ENCODE results near the gene CLDN11.

The CLDN11 gene

DNA sequence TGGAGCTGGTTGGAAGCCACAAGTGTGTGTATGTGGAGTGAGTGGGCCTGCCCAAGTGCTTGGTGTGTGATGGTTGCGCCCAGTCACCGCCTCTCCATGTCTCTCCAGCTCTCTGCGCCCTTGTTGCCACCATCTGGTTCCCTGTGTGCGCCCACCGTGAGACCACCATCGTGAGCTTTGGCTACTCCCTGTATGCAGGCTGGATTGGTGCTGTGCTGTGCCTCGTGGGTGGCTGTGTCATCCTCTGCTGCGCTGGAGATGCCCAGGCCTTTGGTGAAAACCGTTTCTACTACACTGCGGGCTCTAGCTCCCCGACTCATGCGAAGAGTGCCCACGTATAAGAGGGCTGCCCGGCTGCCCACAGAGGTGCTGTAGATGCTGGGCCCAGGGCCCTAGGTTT, 13.7 kb downstream of the CLDN11 start:
- Histone ChIP-seq H3K4me1 (ENCODE audit: control insufficient read depth, insufficient read depth, low read length) (no peaks in the 10 kb centered on the region), H3K4me3 (ENCODE audit: low read length) (no peak overlapping the region), H3K27me3 (ENCODE audit: control insufficient read depth, insufficient read depth, low read length) (no peaks in the 10 kb centered on the region), H3K27ac (ENCODE audit: low read depth, low read length) (no peak overlapping the region), H3K36me3 (ENCODE audit: control insufficient read depth, insufficient read depth, low read length) (no peaks in the 10 kb centered on the region), H3K9ac (ENCODE audit: low read length) (no peak overlapping the region)

DNA sequence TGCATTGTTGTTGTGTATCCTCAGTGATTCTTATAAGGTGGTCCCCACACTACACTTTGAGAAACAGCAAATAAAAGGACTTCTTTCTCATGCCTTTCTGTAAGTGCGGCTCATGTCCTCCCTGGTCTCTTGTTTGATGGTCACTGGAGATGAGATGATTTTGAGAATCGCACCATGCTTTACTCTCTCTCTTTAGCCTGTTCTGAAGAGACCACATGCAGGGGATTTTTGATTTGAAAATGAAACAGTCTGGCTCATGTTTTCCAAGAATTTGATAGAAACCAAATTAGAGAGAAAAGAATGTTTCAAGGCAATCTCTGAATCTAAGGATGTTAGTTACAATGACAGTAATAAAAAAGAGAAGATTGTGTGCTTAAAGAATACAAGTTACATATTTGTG, 18.0 kb downstream of the CLDN11 start:
- Histone ChIP-seq H3K27ac (ENCODE audit: low read depth, low read length) (no peak overlapping the region), H3K9ac (ENCODE audit: low read length) (no peak overlapping the region), H3K4me1 (ENCODE audit: control insufficient read depth, insufficient read depth, low read length) (no peaks in the 10 kb centered on the region), H3K27me3 (ENCODE audit: control insufficient read depth, insufficient read depth, low read length) (no peaks in the 10 kb centered on the region), H3K36me3 (ENCODE audit: control insufficient read depth, insufficient read depth, low read length) (no peaks in the 10 kb centered on the region), H3K4me3 (ENCODE audit: low read length) (no peak overlapping the region)

DNA sequence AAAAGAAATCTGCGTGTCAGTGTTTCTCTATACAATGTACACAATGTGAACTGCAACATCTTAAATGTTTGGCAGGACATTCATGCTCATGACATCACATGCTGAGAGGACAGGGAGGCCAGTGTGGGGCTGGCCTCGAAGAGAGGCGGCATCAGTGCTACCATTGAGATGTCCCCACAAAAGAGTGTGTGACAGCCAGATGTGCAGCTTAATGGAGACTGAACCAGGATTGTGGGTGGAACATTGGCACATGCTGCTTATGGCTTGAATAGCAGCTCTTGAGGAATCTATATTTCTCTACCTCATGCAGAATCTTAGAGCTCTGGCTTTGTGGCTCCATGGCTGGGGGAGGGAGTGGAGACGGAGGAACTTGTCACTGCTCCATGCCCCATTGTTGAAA, 18.5 kb downstream of the CLDN11 start:
- H3K9ac ChIP-seq (ENCODE audit: low read length): no peak overlapping the region
- no peak overlapping the region for H3K4me3 ChIP-seq (ENCODE audit: low read length)
- no peaks in the 10 kb centered on the region for H3K27me3 ChIP-seq (ENCODE audit: control insufficient read depth, insufficient read depth, low read length)
- H3K36me3 ChIP-seq (ENCODE audit: control insufficient read depth, insufficient read depth, low read length): no peaks in the 10 kb centered on the region
- no peak overlapping the region for H3K27ac ChIP-seq (ENCODE audit: low read depth, low read length)
- no peaks in the 10 kb centered on the region for H3K4me1 ChIP-seq (ENCODE audit: control insufficient read depth, insufficient read depth, low read length)

DNA sequence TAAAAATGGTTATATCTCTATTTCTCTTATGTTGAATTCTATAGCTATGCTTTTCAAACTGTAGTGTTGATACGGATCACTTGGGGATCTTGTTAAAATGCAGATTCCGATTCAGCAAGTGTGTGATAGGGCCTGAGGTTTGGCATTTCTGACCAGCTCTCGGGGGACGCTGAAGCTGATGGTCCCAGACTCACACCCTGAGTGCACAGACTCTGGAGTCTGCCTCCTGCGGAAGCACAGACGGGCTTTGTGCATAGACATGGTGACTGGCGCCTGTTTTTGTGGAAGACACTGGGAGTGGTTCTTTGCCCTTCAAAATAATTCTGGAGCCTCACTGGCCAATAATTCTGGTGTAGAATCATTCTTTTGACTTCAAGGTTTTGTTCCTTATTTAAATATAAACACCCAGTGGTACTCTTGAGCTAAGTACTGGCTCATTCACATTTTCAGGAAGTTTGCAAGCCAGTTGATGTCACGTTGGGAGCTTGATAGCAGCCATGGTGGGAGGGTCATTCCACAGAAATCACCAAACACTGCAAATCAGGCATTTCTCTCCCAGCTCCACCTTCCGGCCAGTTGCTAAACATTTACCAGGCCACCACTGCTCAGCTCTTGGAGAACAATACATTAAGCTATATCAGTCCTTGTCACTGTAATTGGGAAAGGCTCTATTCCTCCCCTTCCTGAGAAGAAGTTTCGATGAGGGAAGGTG, 19.2 kb downstream of the CLDN11 start:
- H3K9ac ChIP-seq (ENCODE audit: low read length): no peak overlapping the region
- H3K36me3 ChIP-seq (ENCODE audit: control insufficient read depth, insufficient read depth, low read length): no peaks in the 10 kb centered on the region
- no peaks in the 10 kb centered on the region for H3K4me1 ChIP-seq (ENCODE audit: control insufficient read depth, insufficient read depth, low read length)
- no peaks in the 10 kb centered on the region for H3K27me3 ChIP-seq (ENCODE audit: control insufficient read depth, insufficient read depth, low read length)
- no peak overlapping the region for H3K27ac ChIP-seq (ENCODE audit: low read depth, low read length)
- H3K4me3 ChIP-seq (ENCODE audit: low read length): no peak overlapping the region

DNA sequence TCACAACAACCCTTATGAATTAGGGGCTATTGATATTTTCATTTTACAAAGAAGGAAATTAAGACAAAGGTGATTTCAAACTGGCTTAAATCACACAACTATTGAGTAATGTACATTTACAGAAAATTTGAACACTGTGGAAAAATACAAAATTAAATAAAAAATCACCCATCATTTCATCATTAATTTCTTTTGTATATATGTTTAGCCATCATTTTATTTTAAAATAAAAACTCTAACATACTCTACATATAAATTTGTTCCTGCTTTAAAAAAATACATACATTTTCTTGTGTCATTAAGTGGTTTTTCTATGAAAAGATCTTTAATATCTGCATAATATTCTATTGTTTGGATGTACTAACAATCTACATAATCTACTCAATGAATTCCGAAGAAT, 20.2 kb downstream of the CLDN11 start:
- H3K4me1 ChIP-seq (ENCODE audit: control insufficient read depth, insufficient read depth, low read length): no peaks in the 10 kb centered on the region
- no peak overlapping the region for H3K4me3 ChIP-seq (ENCODE audit: low read length)
- H3K36me3 ChIP-seq (ENCODE audit: control insufficient read depth, insufficient read depth, low read length): no peaks in the 10 kb centered on the region
- H3K9ac ChIP-seq (ENCODE audit: low read length): no peak overlapping the region
- H3K27ac ChIP-seq (ENCODE audit: low read depth, low read length): no peak overlapping the region
- H3K27me3 ChIP-seq (ENCODE audit: control insufficient read depth, insufficient read depth, low read length): no peaks in the 10 kb centered on the region

DNA sequence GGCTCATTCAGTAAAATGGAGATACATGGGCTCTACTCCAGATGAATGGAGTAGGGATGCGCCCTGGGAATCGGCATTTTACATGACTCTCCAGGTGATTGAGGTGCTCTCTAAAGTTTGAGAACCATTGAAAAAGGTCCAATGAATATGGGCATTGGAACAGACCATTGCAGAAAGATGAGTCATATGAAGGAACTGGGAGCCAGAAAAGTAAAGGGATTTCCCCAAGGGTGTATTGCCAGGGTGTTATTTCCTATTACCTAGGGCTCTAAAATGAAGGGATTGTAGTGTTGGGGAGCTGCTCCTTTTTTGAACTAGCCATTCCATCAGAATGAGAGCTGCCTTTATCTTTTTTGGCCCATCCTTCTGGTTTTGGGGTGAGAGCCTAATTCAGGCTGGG, 21.7 kb downstream of the CLDN11 start:
- Histone ChIP-seq H3K36me3 (ENCODE audit: control insufficient read depth, insufficient read depth, low read length) (no peaks in the 10 kb centered on the region), H3K4me3 (ENCODE audit: low read length) (no peak overlapping the region), H3K9ac (ENCODE audit: low read length) (no peak overlapping the region), H3K4me1 (ENCODE audit: control insufficient read depth, insufficient read depth, low read length) (no peaks in the 10 kb centered on the region), H3K27ac (ENCODE audit: low read depth, low read length) (no peak overlapping the region), H3K27me3 (ENCODE audit: control insufficient read depth, insufficient read depth, low read length) (no peaks in the 10 kb centered on the region)

DNA sequence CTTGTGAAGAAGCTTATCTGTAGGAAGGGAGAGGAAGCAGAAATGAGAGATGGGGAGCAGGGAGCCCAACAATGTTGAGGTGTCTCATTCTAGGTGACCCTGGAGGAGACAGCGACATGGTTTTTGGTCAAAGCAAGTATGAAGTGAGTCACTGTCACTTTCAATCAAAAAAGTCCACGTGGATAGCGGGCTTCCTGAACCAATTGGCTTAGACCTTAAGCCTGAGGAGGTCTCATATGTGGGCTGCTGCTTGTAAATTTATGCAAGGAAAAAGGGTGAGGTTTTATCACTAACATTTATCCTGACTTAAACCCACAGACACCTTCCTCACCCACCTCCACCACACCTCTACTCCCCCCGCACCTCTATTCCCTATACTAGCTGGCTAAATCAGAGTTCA, 22.7 kb downstream of the CLDN11 start:
- Histone ChIP-seq H3K9ac (ENCODE audit: low read length) (no peak overlapping the region), H3K4me3 (ENCODE audit: low read length) (no peak overlapping the region), H3K4me1 (ENCODE audit: control insufficient read depth, insufficient read depth, low read length) (no peaks in the 10 kb centered on the region), H3K36me3 (ENCODE audit: control insufficient read depth, insufficient read depth, low read length) (no peaks in the 10 kb centered on the region), H3K27ac (ENCODE audit: low read depth, low read length) (no peak overlapping the region), H3K27me3 (ENCODE audit: control insufficient read depth, insufficient read depth, low read length) (no peaks in the 10 kb centered on the region)

DNA sequence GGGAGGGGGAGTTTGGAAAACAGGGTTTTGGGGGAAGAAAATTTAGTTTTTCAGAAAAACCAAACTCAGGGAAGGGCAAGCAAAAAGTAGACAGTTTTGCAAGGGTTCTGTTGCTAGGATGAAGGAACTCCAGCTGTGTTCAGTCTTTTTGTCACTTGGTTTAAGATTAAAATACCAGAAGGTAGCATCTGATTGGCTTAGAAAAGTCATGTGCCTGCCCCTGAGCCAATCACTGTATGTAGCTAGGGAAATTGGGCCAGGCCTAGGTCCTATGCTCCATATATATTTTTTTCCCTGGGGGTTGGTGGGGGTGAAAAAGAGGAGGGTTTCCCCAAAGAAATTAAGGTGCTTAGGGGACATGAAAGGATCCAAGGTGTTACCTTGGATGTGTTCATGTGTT, 24.3 kb downstream of the CLDN11 start:
- Histone ChIP-seq H3K27me3 (ENCODE audit: control insufficient read depth, insufficient read depth, low read length) (no peaks in the 10 kb centered on the region), H3K27ac (ENCODE audit: low read depth, low read length) (no peak overlapping the region), H3K36me3 (ENCODE audit: control insufficient read depth, insufficient read depth, low read length) (no peaks in the 10 kb centered on the region), H3K4me3 (ENCODE audit: low read length) (no peak overlapping the region), H3K4me1 (ENCODE audit: control insufficient read depth, insufficient read depth, low read length) (no peaks in the 10 kb centered on the region), H3K9ac (ENCODE audit: low read length) (no peak overlapping the region)

DNA sequence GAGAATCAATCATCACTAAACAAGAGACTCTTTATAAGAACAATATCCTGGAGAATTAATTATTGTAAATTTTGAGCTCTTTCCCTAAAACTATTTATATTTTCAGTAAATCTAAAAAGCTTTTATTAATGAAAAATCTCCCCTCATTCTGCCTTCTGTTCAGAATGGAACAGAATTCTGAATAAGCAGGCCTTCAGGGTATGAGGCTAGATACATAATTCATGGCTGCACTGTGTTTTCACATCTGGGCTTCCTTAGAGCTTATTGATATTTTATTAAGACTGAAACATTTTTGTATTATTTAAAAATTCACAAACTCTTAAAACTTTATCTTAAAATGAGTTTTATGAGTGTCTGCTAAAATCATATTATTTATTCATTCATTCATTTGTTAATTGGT, 24.8 kb downstream of the CLDN11 start:
- no peaks in the 10 kb centered on the region for H3K27me3 ChIP-seq (ENCODE audit: control insufficient read depth, insufficient read depth, low read length)
- no peak overlapping the region for H3K9ac ChIP-seq (ENCODE audit: low read length)
- no peak overlapping the region for H3K4me3 ChIP-seq (ENCODE audit: low read length)
- no peaks in the 10 kb centered on the region for H3K36me3 ChIP-seq (ENCODE audit: control insufficient read depth, insufficient read depth, low read length)
- no peak overlapping the region for H3K27ac ChIP-seq (ENCODE audit: low read depth, low read length)
- H3K4me1 ChIP-seq (ENCODE audit: control insufficient read depth, insufficient read depth, low read length): no peaks in the 10 kb centered on the region

DNA sequence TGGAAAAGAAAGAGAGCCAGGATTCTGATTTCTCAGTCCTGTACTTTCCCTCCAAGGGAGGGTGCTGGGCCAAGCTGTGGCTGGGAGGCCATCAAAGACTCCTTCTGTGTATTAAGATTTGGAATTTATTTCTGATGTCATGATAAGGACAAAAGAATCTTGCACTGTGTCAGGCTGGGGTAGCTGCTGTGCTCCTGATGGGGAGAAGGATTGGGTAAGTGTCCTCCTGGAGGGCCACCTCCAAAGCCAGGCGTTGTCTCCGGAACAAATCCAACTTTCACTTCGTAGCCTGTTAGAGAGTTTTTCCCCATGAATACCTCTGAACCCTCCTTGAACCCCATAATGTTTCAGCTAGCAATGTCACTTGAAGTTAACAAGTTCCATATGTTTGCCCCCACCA, 29.9 kb downstream of the CLDN11 start:
- H3K9ac ChIP-seq (ENCODE audit: low read length): no peak overlapping the region
- H3K4me1 ChIP-seq (ENCODE audit: control insufficient read depth, insufficient read depth, low read length): no peaks in the 10 kb centered on the region
- H3K4me3 ChIP-seq (ENCODE audit: low read length): no peak overlapping the region
- no peak overlapping the region for H3K27ac ChIP-seq (ENCODE audit: low read depth, low read length)
- no peaks in the 10 kb centered on the region for H3K36me3 ChIP-seq (ENCODE audit: control insufficient read depth, insufficient read depth, low read length)
- H3K27me3 ChIP-seq (ENCODE audit: control insufficient read depth, insufficient read depth, low read length): no peaks in the 10 kb centered on the region

DNA sequence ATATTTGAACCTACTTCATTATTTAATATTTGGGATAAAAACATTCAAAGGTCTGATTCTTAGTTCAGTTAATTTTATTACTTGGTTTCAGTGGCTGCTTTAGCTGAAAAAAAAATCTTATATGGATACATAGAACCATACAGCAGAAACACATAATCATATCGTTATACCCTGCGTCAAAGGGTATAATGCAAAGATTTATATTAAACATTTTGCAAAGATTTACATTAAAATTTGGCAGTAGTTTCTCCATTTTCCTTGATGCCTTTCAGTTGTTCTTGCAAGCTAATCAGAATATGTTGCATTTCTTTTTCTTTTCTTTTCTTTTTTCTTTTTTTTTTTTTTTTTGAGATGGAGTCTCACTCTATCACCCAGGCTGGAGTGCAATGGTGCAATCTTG, 31.4 kb downstream of the CLDN11 start:
- H3K27me3 ChIP-seq (ENCODE audit: control insufficient read depth, insufficient read depth, low read length): no peaks in the 10 kb centered on the region
- H3K9ac ChIP-seq (ENCODE audit: low read length): no peak overlapping the region
- H3K36me3 ChIP-seq (ENCODE audit: control insufficient read depth, insufficient read depth, low read length): no peaks in the 10 kb centered on the region
- H3K4me1 ChIP-seq (ENCODE audit: control insufficient read depth, insufficient read depth, low read length): no peaks in the 10 kb centered on the region
- H3K27ac ChIP-seq (ENCODE audit: low read depth, low read length): no peak overlapping the region
- no peak overlapping the region for H3K4me3 ChIP-seq (ENCODE audit: low read length)

DNA sequence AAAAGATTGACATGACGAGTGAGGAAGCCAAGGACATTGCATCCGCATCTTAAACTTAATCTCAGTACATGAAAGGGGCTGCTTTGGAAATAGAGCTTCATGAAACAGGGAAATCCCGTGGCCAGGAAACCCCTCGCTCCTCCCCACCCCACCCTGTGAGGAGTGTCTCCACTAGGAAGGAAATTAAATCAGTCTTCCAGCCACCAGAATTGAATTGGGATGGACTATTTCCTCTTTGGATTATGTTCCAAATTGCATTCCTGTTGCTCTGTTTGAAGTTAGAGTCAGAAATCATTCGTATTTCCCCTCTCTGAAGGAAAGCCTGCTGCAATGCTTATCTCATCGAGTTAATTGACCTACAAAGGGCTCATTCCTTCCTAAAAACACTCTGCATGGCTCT, 35.8 kb downstream of the CLDN11 start:
- no peaks in the 10 kb centered on the region for H3K4me1 ChIP-seq (ENCODE audit: control insufficient read depth, insufficient read depth, low read length)
- no peaks in the 10 kb centered on the region for H3K27me3 ChIP-seq (ENCODE audit: control insufficient read depth, insufficient read depth, low read length)
- H3K4me3 ChIP-seq (ENCODE audit: low read length): no peak overlapping the region
- no peaks in the 10 kb centered on the region for H3K36me3 ChIP-seq (ENCODE audit: control insufficient read depth, insufficient read depth, low read length)
- no peak overlapping the region for H3K27ac ChIP-seq (ENCODE audit: low read depth, low read length)
- no peak overlapping the region for H3K9ac ChIP-seq (ENCODE audit: low read length)

DNA sequence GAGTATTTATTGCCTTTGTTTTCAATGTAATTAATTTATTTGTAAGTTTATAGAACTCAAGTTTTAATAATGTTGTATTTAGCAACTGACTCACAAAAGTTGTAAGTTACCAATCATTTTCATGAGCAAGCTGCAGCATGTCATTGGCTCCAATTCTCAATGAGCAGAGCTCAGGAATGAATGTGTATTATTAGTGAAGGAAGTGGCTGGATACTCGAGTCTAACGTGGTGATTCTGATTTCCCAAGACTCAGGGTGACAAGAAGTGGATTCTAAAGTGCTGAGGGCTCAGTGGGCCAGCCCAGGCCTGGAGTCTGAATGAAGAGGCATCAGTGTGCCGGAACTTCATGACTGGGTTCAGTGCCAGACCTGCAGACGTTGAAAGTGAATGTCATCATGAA, 39.6 kb downstream of the CLDN11 start:
- Histone ChIP-seq H3K36me3 (ENCODE audit: control insufficient read depth, insufficient read depth, low read length) (no peaks in the 10 kb centered on the region), H3K4me3 (ENCODE audit: low read length) (no peak overlapping the region), H3K27me3 (ENCODE audit: control insufficient read depth, insufficient read depth, low read length) (no peaks in the 10 kb centered on the region), H3K27ac (ENCODE audit: low read depth, low read length) (no peak overlapping the region), H3K4me1 (ENCODE audit: control insufficient read depth, insufficient read depth, low read length) (no peaks in the 10 kb centered on the region), H3K9ac (ENCODE audit: low read length) (no peak overlapping the region)

Measured in rectal smooth muscle tissue (tissue), 1 donor.